Small intestine (tissue), 7 donors: Measurements from ENCODE around the gene NECTIN3. TPM values are rescaled to one million over a fixed set of nuclear protein-coding genes. Genes with fewer than 3 reads are reported as not detected.

Source experiments
- DNase-seq, 2 donors: peaks; one replicate each; pipeline versions ENCODE4 v3.0.0 to v3.0.0-alpha.2; 2013
- FAIRE-seq: peaks from 2 replicates; lab custom pipeline; 2012; peaks lifted over from hg19 to GRCh38; lab: Jason Lieb, UNC
- H3K27ac ChIP-seq, 3 donors: one replicate each; pipeline ENCODE4 v1.5.1; 2013; ENCODE audit warnings: low read length in 2 of 3, mild to moderate bottlenecking in 2 of 3, control low read depth in 1 of 3, inconsistent platforms in 1 of 3, low read depth in 1 of 3, moderate library complexity in 1 of 3
- H3K27me3 ChIP-seq, 3 donors: one replicate each; pipeline ENCODE4 v1.6.1; 2013; ENCODE audit warnings: low read length in 3 of 3, inconsistent platforms in 1 of 3; ENCODE audit not compliant: control insufficient read depth in 3 of 3, insufficient read depth in 3 of 3
- H3K36me3 ChIP-seq, 3 donors: one replicate each; pipeline ENCODE4 v1.6.1; 2013; ENCODE audit warnings: low read length in 3 of 3, inconsistent platforms in 1 of 3, low read depth in 1 of 3, mild to moderate bottlenecking in 1 of 3, moderate library complexity in 1 of 3; ENCODE audit not compliant: control insufficient read depth in 3 of 3, insufficient read depth in 2 of 3
- H3K4me1 ChIP-seq, 3 donors: one replicate each; pipeline ENCODE4 v1.6.1; 2013; ENCODE audit warnings: low read length in 2 of 3, inconsistent platforms in 1 of 3, low read depth in 1 of 3, mild to moderate bottlenecking in 1 of 3, moderate library complexity in 1 of 3; ENCODE audit not compliant: control insufficient read depth in 3 of 3, insufficient read depth in 2 of 3
- H3K4me3 ChIP-seq, 3 donors: one replicate each; pipeline ENCODE4 v1.5.1; 2013; ENCODE audit warnings: low read length in 3 of 3, control low read depth in 1 of 3, inconsistent platforms in 1 of 3, low read depth in 1 of 3, mild to moderate bottlenecking in 1 of 3, moderate library complexity in 1 of 3
- H3K9me3 ChIP-seq, 2 donors: one replicate each; pipeline ENCODE4 v1.6.1; 2013; ENCODE audit warnings: low read depth in 1 of 2, low read length in 1 of 2; ENCODE audit not compliant: control insufficient read depth in 2 of 2, insufficient read depth in 1 of 2
- WGBS, 3 donors: extraction: QIAGEN DNeasy Blood & Tissue Kit; methylation state at CpG; one replicate each; pipeline ENCODE4 v1.1.7; 2013; 5-methylcytosine and 5-hydroxymethylcytosine counted together
- polyA plus RNA-seq, 4 donors: library from polyadenylated mRNA; stranded (reverse) in 3 of 4; unstranded in 1 of 4; fragments of 200-250 nt in 3 of 4; fragments of 120-200 nt in 1 of 4; gene quantifications; one replicate each; pipeline versions ENCODE4 v1.2.1 to v1.2.3, GENCODE V29; 2013
- donor health status: healthy with polysubstance abuse.
- donor health status: control.
- donor health status: control.
- donor health status: Bipolar disorder and iron deficiency.
- donor health status: healthy.

Gene NECTIN3
- polyA plus RNA-seq, 4 donors = 5.9 to 36.9 (median 15.0) TPM

GRCh38 chr3:111156517-111156916 lies 84.9 kb downstream of the NECTIN3 start:
- H3K27ac ChIP-seq = no peak overlapping the region
- peaks cover 0 to 4% of the 10 kb centered on the region in 2 donors for H3K9me3 ChIP-seq
- DNase-seq (no peak), FAIRE-seq (no peak)
- H3K27me3 ChIP-seq = no peaks in the 10 kb centered on the region
- peaks cover 0 to 8% (median 3%) of the 10 kb centered on the region in 3 donors for H3K36me3 ChIP-seq
- H3K4me1 ChIP-seq = no peaks in the 10 kb centered on the region
- no peak overlapping the region for H3K4me3 ChIP-seq
- 95 to 98% (median 98%) methylated on average over 2 of the region's 2 CpGs for WGBS, 3 donors

GRCh38 chr3:111159391-111159790 lies 87.8 kb downstream of the NECTIN3 start:
- DNase-seq = no peak
- Histone ChIP-seq H3K9me3 (peaks cover 0 to 4% of the 10 kb centered on the region in 2 donors), H3K4me3 (no peak overlapping the region), H3K27ac (no peak overlapping the region), H3K36me3 (peaks cover 0 to 8% (median 1%) of the 10 kb centered on the region in 3 donors), H3K4me1 (no peaks in the 10 kb centered on the region), H3K27me3 (no peaks in the 10 kb centered on the region)
- 88 to 93% (median 91%) methylated on average over 3 of the region's 3 CpGs for WGBS, 3 donors
- FAIRE-seq = no peak

- DNase-seq = no peak
- no peaks in the 10 kb centered on the region for H3K4me1 ChIP-seq
- FAIRE-seq = no peak
- H3K36me3 ChIP-seq = peaks cover 0 to 4% (median 3%) of the 10 kb centered on the region in 3 donors
- H3K27me3 ChIP-seq = no peaks in the 10 kb centered on the region
- no peaks in the 10 kb centered on the region for H3K9me3 ChIP-seq
- no peak overlapping the region for H3K4me3 ChIP-seq
- no peak overlapping the region for H3K27ac ChIP-seq
- 93 to 96% (median 94%) methylated on average over 3 of the region's 3 CpGs for WGBS, 3 donors
Observed at GRCh38 chr3:111164621-111165020, 93.0 kb downstream of the NECTIN3 start.

GRCh38 chr3:111165411-111165810 lies 93.8 kb downstream of the NECTIN3 start:
- FAIRE-seq (no peak), DNase-seq (no peak)
- H3K4me1 ChIP-seq = no peaks in the 10 kb centered on the region
- H3K27me3 ChIP-seq = no peaks in the 10 kb centered on the region
- peaks cover 0 to 4% (median 3%) of the 10 kb centered on the region in 3 donors for H3K36me3 ChIP-seq
- no peaks in the 10 kb centered on the region for H3K9me3 ChIP-seq
- no peak overlapping the region for H3K4me3 ChIP-seq
- 91 to 98% (median 94%) methylated on average over 3 of the region's 3 CpGs for WGBS, 3 donors
- no peak overlapping the region for H3K27ac ChIP-seq

GRCh38 chr3:111173328-111173900 lies 101.8 kb downstream of the NECTIN3 start:
- WGBS, 3 donors = 79 to 82% (median 80%) methylated on average over 2 of the region's 2 CpGs
- Histone ChIP-seq H3K27me3 (no peaks in the 10 kb centered on the region), H3K9me3 (no peaks in the 10 kb centered on the region), H3K27ac (no peak overlapping the region), H3K4me1 (no peaks in the 10 kb centered on the region), H3K36me3 (peaks cover 0 to 8% (median 3%) of the 10 kb centered on the region in 3 donors), H3K4me3 (no peak overlapping the region)
- DNase-seq (no peak), FAIRE-seq (no peak)

- DNase-seq = no peak
- H3K27ac ChIP-seq = no peak overlapping the region
- H3K27me3 ChIP-seq = no peaks in the 10 kb centered on the region
- H3K4me3 ChIP-seq = no peak overlapping the region
- no peaks in the 10 kb centered on the region for H3K4me1 ChIP-seq
- 88 to 96% (median 91%) methylated on average over 1 of the region's 1 CpG for WGBS, 3 donors
- FAIRE-seq = no peak
- peaks cover 0 to 8% (median 3%) of the 10 kb centered on the region in 3 donors for H3K36me3 ChIP-seq
- H3K9me3 ChIP-seq = no peaks in the 10 kb centered on the region
Observed at GRCh38 chr3:111173906-111174305, 102.3 kb downstream of the NECTIN3 start.

- peaks cover 2 to 13% (median 8%) of the 10 kb centered on the region in 3 donors for H3K36me3 ChIP-seq
- H3K27ac ChIP-seq = no peak overlapping the region
- FAIRE-seq (no peak), DNase-seq (no peak)
- H3K9me3 ChIP-seq = no peaks in the 10 kb centered on the region
- 91 to 100% (median 96%) methylated on average over 2 of the region's 2 CpGs for WGBS, 3 donors
- no peak overlapping the region for H3K4me3 ChIP-seq
- no peaks in the 10 kb centered on the region for H3K4me1 ChIP-seq
- H3K27me3 ChIP-seq = no peaks in the 10 kb centered on the region
Observed at GRCh38 chr3:111190518-111190917, 118.9 kb downstream of the NECTIN3 start.

- Histone ChIP-seq H3K27ac (no peak overlapping the region), H3K4me3 (no peak overlapping the region), H3K4me1 (no peaks in the 10 kb centered on the region), H3K36me3 (peaks cover 2 to 18% (median 8%) of the 10 kb centered on the region in 3 donors), H3K9me3 (no peaks in the 10 kb centered on the region), H3K27me3 (no peaks in the 10 kb centered on the region)
- DNase-seq (no peak), FAIRE-seq (no peak)
- 78 to 87% (median 86%) methylated on average over 3 of the region's 3 CpGs for WGBS, 3 donors
Observed at GRCh38 chr3:111193472-111193871, 121.9 kb downstream of the NECTIN3 start.

- Histone ChIP-seq H3K27me3 (no peaks in the 10 kb centered on the region), H3K27ac (no peak overlapping the region), H3K4me3 (no peak overlapping the region), H3K36me3 (peaks cover 2 to 18% (median 8%) of the 10 kb centered on the region in 3 donors), H3K9me3 (no peaks in the 10 kb centered on the region), H3K4me1 (no peaks in the 10 kb centered on the region)
- DNase-seq (no peak), FAIRE-seq (no peak)
- 92 to 100% (median 96%) methylated on average over 1 of the region's 1 CpG for WGBS, 3 donors
Observed at GRCh38 chr3:111194048-111194447, 122.4 kb downstream of the NECTIN3 start.
